SU-DHL-6 (cell line): ENCODE measurements around the gene ADAMTS14.

ENCODE experiments used
- H2AFZ ChIP-seq: fragments of 200-600 bp; sonication (generic); 2 replicates; pipeline ENCODE4 v1.6.1; 2014; ENCODE audit warnings: low read depth, mild to moderate bottlenecking, moderate library complexity, mixed read lengths, antibody characterized with exemption, low read length; ENCODE audit not compliant: severe bottlenecking
- H3F3A ChIP-seq: fragments of 200-600 bp; shearing (Covaris generic); 2 replicates; pipeline ENCODE4 v1.6.0; 2016; ENCODE audit warnings: antibody characterized with exemption, mild to moderate bottlenecking; ENCODE audit not compliant: insufficient read depth
- H3K27ac ChIP-seq: fragments of 200-600 bp; sonication (generic); 2 replicates; pipeline ENCODE4 v1.5.1; 2016; ENCODE audit warnings: low read depth, mild to moderate bottlenecking, low read length, moderate library complexity, mixed read lengths
- H3K27me3 ChIP-seq: fragments of 200-600 bp; sonication (generic), shearing (Covaris generic); 2 replicates; pipeline ENCODE4 v1.6.0; 2014; ENCODE audit warnings: mild to moderate bottlenecking, low read length
- H3K36me3 ChIP-seq: fragments of 200-600 bp; sonication (generic); 2 replicates; pipeline ENCODE4 v1.6.1; 2014; ENCODE audit warnings: mild to moderate bottlenecking, low read length, mixed read lengths
- H3K4me2 ChIP-seq: fragments of 300-600, 200-600 bp; shearing (Covaris generic), sonication (generic); 2 replicates; pipeline ENCODE4 v1.6.0; 2014; ENCODE audit warnings: low read length, low read depth, mild to moderate bottlenecking; ENCODE audit not compliant: poor library complexity, severe bottlenecking
- H3K4me3 ChIP-seq: fragments of 200-600 bp; sonication (generic); 2 replicates; pipeline ENCODE4 v1.5.1; 2014; ENCODE audit warnings: antibody characterized with exemption, low read length, mild to moderate bottlenecking, mixed read lengths; ENCODE audit not compliant: insufficient read depth, poor library complexity, severe bottlenecking
- H3K79me2 ChIP-seq: fragments of 200-600 bp; sonication (generic); 2 replicates; pipeline ENCODE4 v1.6.1; 2014; ENCODE audit warnings: mild to moderate bottlenecking, low read length, moderate library complexity; ENCODE audit not compliant: insufficient read depth
- H3K9ac ChIP-seq: fragments of 200-600 bp; sonication (generic); 2 replicates; pipeline ENCODE4 v1.7.0; 2014; ENCODE audit warnings: mild to moderate bottlenecking, low read length
- H3K9me2 ChIP-seq: fragments of 200-600 bp; sonication (generic); replicated peaks from 2 replicates; pipeline ENCODE4 v1.6.1; 2014; ENCODE audit warnings: low read length; ENCODE audit not compliant: insufficient read depth
- H3K9me3 ChIP-seq: fragments of 200-600 bp; sonication (generic); 2 replicates; pipeline ENCODE4 v1.6.1; 2014; ENCODE audit warnings: low read length, mixed read lengths; ENCODE audit not compliant: insufficient read depth
- H4K20me1 ChIP-seq: fragments of 200-600 bp; sonication (generic); 2 replicates; pipeline ENCODE4 v1.6.1; 2014; ENCODE audit warnings: low read depth, mild to moderate bottlenecking, antibody characterized with exemption, low read length, moderate library complexity, mixed read lengths
- CTCF ChIP-seq: fragments of 200-600 bp; sonication (generic); IDR thresholded peaks from one replicate; pipeline ENCODE4 v1.5.1; 2017; ENCODE audit warnings: antibody characterized with exemption, mild to moderate bottlenecking, low read length, moderate library complexity; ENCODE audit not compliant: insufficient read depth, poor library complexity, severe bottlenecking
- EZH2phosphoT487 ChIP-seq: fragments of 200-600 bp; sonication (generic), shearing (Covaris generic); conservative IDR thresholded peaks from 2 replicates; pipeline ENCODE4 v1.6.1; 2018; ENCODE audit warnings: mild to moderate bottlenecking, antibody characterized with exemption, low read length, moderate library complexity, mixed read lengths

The ADAMTS14 gene

DNA sequence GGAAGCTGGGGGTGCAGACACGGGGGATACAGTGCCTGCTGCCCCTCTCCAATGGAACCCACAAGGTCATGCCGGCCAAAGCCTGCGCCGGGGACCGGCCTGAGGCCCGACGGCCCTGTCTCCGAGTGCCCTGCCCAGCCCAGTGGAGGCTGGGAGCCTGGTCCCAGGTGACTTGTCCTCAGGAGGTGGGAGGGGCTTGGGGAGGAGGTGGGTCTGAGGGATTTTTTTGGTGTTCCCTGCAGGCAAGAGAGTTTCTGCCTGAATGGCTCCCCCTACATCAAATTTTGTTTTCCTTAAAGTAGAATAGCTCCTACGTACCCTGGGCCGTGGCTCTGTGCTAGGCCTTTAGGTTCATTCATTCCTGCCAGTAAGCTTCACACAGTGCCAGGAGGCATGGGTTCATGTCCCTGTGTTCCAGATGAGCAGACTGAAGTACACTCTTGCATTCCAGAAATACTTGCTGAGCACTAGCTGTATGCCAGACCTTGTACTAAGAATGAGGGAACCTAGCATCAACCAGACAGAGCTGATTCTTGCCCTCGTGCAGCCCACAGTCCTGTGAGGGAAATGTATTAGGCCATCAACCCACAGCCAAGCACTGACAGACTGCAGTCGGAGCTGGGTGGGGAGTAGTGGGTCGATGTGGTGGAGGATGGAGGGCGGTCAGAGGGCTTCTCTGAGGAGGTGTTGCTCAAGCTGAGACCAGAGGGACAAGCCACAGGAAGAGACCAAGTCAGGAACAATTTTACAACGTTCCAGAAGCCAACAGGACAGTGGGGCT lies 81.7 kb downstream of the ADAMTS14 start:
- Histone ChIP-seq H3K27ac (no peak overlapping the region), H3K9me3 (no peaks in the 10 kb centered on the region), H3K36me3 (no peaks in the 10 kb centered on the region), H3K27me3 (no peaks in the 10 kb centered on the region), H2AFZ (no peak overlapping the region), H3K9ac (no peak overlapping the region), H3K4me3 (no peak overlapping the region), H3K9me2 (no peaks in the 10 kb centered on the region), H3K4me2 (no peak overlapping the region), H3K79me2 (no peaks in the 10 kb centered on the region), H4K20me1 (no peaks in the 10 kb centered on the region), H3F3A (no peaks in the 10 kb centered on the region)
- TF ChIP-seq CTCF (no peak), EZH2phosphoT487 (no peak)

- Histone ChIP-seq H3K27ac (no peak overlapping the region), H3K9me3 (no peaks in the 10 kb centered on the region), H3F3A (no peaks in the 10 kb centered on the region)
These were observed 84.5 kb downstream of the ADAMTS14 start for GRCh38 chr10:70756700-70757360.

GRCh38 chr10:70757856-70758255 lies 85.5 kb downstream of the ADAMTS14 start:
- H3K27ac ChIP-seq, result no peak overlapping the region
- H3K9ac ChIP-seq, result no peak overlapping the region
- no peaks in the 10 kb centered on the region for H3F3A ChIP-seq
- TF ChIP-seq CTCF (no peak), EZH2phosphoT487 (no peak)
- no peaks in the 10 kb centered on the region for H3K9me2 ChIP-seq
- no peaks in the 10 kb centered on the region for H3K27me3 ChIP-seq
- H3K36me3 ChIP-seq, result no peaks in the 10 kb centered on the region
- no peak overlapping the region for H2AFZ ChIP-seq
- H3K9me3 ChIP-seq, result no peaks in the 10 kb centered on the region
- no peaks in the 10 kb centered on the region for H3K79me2 ChIP-seq
- H3K4me3 ChIP-seq, result no peak overlapping the region
- H4K20me1 ChIP-seq, result no peaks in the 10 kb centered on the region
- no peak overlapping the region for H3K4me2 ChIP-seq

More at GRCh38 chr10:70756700-70757360, 84.5 kb downstream of the ADAMTS14 start:
- Histone ChIP-seq H3K27me3 (no peaks in the 10 kb centered on the region), H3K4me3 (no peak overlapping the region), H4K20me1 (no peaks in the 10 kb centered on the region), H3K9ac (no peak overlapping the region), H3K9me2 (no peaks in the 10 kb centered on the region), H3K36me3 (no peaks in the 10 kb centered on the region), H3K4me2 (no peak overlapping the region), H2AFZ (no peak overlapping the region), H3K79me2 (no peaks in the 10 kb centered on the region)
- no peak for TF ChIP-seq EZH2phosphoT487
- no peak for TF ChIP-seq CTCF
